HG03064 (cell line): ENCODE results near the gene MICALL2.

Source experiments
- ATAC-seq: cut with Tn5 transposase; IDR thresholded peaks from one replicate; pipeline ENCODE4 v1.9.1; 2021; ENCODE audit warnings: low read depth; ENCODE audit not compliant: unreplicated experiment

Gene MICALL2

DNA sequence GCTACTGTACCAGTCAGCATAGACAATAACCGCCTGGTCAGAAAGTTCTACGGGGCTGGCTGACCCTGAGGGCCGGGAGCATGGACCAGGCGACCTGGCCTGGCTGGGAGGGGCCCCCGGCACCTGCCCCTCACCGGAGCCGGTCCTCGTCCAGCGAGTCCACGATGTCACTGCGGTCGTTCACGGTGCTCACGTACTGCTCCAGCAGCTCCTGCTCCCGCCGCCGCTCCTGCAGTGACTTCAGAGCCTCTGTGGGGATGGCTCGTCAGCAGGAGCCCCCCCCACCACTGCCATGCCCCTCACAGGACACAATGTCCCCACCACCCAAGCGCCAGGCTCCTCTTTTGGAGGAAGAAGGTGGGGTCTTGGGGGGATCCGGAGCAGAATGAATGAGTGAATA, 22.7 kb downstream of the MICALL2 start:
- ATAC-seq, result no peak

DNA sequence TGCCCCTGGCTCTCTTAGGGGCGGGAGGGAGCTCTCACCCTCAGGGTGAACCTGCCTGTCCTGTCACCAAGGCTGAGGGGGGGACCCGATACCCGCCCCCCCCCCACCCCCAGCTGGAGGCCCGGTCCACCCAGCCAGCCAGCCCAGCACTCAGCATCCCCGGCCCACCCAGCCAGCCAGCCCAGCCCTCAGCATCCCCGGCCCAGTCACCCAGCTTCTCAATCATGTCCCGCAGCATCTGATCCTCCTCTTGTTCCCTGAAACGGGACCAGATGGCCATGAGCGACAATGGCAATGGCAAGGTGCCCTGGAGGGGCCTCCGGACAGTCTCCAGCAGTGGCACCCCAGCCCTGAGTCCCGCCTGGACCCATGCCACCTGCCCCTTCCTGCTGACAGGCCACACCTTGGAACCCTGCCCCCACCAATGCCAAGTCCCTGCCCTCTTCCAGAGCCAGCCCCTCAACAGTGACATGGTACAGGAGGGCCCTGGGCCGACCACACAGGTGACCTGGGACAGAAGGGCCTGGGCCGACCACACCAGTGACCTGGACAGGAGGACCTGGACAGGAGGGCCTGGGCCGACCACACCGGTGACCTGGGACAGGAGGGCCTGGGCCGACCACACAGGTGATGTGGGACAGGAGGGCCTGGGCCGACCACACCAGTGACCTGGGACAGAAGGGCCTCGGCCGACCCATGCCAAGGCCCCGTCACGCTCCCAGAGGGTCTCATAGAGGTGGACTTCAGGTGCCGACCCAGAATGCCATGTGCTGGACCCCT, 24.2 kb downstream of the MICALL2 start:
- ATAC-seq, result no peak

DNA sequence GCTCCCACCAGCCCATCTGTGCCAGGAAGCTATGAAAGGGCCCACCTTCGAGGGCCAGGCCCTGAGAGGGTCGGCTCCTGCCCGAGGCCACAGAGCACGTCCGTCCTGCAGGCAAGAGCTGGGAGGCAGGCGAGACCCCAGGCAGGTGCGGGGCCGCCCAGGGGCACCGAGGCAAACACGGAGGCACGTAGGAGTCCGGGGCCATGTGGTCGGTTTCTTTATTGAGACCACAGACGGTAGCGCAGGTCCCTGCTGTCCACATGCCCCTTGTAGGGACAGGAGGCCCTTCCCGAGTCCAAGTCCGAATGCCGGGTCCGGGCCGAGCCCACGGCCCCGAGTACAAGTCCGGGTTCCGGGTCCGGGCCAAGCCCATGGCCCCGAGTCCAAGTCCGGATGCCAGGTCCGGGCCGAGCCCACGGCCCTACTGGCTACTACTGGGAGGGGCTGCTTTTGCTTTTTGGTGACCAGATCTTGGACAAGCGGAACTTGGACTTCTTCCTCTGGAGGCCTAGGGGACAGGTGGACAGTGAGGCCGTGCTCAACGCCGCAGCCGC, 25.0 kb downstream of the MICALL2 start:
- no peak for ATAC-seq

DNA sequence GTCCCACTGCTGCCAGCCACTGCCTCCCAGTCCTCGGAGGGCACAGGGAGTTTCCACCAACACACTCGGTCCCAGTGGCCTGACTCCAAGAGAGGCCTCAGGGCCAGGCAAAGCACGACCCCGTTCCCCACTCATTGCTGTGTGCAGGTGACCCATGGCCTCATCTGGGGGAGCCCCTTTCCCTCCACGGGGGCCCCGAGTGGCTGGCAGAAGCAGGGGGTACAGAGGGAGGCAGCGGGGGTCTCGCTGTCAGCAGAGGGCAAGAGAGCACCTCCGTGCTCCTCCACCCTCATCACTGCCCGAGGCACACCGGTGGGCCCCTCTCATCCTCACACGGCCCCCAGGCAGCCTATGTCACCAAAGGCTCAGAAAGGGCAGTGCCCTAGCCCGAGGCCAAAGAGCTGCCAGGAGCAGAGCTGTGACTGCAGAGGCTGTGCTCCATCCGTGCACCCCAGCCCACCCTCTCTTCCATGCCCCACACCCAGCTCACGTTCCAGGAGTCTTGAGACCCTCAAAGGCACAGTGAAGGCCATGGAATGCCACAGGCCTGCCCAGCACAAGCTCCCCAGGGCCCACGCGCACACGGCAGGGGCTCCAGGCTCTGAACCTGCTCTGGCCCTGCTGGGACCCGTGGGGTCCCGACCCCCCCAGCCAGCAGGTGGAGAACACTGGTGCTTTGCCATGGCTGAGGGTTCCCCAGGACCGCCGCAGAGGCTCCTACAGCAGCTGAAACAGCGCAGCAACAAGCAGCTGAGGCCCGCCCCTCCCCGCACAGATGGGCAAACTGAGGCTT, 25.9 kb downstream of the MICALL2 start:
- ATAC-seq, result no peak

- ATAC-seq, result no peak
Measured at GRCh38 chr7:1432411-1433082, 26.7 kb downstream of the MICALL2 start.

- no peak for ATAC-seq
Measured at GRCh38 chr7:1431634-1432380, 27.5 kb downstream of the MICALL2 start.

- no peak for ATAC-seq
Measured at GRCh38 chr7:1431226-1431625, 28.0 kb downstream of the MICALL2 start.

DNA sequence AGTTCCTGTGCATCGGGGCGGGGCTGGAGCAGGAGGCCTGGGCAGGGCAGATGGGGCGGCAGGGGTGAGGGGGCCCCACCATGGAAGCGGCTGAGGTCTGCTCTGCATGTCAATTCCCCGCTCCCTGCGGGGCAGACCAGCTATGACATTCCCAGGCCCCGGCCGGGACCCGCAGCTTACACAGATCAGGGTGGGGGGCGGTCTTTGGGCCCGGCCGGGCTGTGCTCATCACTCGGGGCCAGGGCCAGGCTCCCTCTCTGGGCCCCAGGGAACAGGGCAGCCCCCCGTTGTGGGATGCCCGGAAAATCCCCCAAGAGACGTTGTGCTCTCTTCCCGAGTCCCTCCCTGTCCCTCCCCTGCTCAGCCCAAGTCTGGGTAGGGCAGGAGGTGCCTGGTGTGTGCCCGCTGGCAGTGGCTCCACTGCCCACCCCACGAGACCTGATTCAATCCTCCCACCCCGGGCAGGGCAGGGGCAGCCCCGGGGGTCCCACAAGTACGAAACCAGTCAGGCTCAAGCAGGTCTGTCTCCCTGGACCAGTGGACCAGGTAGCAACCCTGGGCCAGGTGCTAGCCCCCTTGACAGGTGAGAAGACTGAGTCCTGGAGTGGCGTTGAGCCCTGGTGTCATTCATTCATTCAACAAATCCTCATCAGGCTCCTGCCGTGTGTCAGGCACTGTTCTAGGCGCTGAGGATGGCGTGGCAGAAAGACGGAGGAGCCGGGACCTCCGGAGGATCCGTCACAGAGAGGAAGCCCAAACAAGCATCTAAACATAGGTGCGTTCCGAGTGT, 29.0 kb downstream of the MICALL2 start:
- no peak for ATAC-seq

DNA sequence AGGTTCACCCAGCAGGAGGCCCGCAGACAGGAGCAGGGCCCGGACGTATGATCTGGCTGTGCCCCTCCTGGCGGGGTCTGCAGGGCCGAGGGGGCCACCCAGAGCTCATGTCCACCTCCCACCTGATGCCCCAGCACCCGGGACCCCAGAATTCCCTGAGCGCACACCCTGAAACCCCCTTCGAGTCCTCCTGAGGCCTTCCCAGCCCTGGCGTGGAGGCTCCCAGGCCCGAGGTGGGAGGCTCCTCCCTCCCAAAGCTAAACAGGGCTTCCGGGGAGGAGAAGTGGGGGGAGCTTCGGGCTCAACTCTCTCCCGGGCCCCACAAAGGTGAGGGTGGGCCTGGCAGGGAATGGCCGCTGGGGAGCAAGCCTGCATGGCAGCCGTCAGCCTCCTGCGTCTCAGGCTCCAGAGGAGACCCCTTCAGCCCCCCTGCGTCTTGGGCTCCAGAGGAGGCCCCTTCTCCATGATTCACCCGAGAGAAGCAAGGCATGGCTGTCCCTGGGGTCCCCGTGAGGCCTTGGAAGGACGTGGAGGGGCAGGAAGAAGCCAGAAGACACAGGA, 30.2 kb downstream of the MICALL2 start:
- no peak for ATAC-seq

- ATAC-seq, result no peak
Measured at GRCh38 chr7:1427064-1427657, 32.1 kb downstream of the MICALL2 start.

DNA sequence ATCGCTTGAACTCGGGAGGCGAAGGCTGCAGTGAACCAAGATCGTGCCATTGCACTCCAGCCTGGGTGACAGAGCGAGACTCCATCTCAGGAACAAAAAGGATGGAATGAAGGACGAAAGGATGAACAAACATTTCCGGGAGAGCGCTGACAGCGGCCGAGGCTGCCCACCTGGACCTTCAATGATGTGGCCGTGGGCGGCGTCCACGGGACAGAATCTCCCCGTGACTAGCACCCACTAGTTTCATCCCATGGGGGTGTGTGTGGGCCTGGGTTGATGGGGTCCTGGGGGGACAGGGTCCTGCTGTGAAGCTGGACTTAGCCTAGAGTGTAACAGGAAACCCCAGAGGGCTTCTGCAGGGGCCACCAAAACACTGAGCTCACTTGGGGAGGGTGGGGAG, 32.8 kb downstream of the MICALL2 start:
- no peak for ATAC-seq

GRCh38 chr7:1425292-1426136, 33.8 kb downstream of the MICALL2 start:
- no peak for ATAC-seq

- no peak for ATAC-seq
Measured at GRCh38 chr7:1424041-1424440, 35.2 kb downstream of the MICALL2 start.

GRCh38 chr7:1423264-1423811, 35.9 kb downstream of the MICALL2 start:
- ATAC-seq, result no peak

- ATAC-seq, result no peak
Measured at GRCh38 chr7:1422512-1423263, 36.6 kb downstream of the MICALL2 start.

DNA sequence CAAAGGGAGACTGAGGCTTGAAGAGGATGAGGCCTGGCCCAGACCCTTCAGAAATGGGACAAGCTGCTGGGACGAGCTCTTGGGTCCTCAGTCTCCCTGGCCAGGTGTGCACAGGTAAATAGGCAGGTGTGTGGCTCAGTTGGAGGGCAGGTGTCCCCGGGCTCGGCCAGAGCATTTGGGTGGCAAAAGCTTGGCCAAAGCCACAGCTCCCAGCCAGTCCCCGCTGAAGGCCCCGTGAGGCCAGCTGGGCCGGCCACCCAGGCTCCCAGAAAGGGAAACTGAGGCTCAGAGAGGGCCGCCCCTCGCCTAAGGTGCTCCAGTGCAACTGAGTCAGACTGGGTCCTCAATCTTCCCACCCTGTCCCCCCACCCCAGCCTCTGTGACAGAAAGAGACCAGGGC, 37.3 kb downstream of the MICALL2 start:
- no peak for ATAC-seq
